ENCODE results near the gene DNM2.

- no peak for TF ChIP-seq CTCF (IDR thresholded peaks at IDR 0.05; ENCODE audit: insufficient read depth, low read length)
- TF ChIP-seq POLR2AphosphoS5 (IDR thresholded peaks at IDR 0.05; ENCODE audit: low read depth), result no peak
- no peak for TF ChIP-seq SPI1 (IDR thresholded peaks at IDR 0.05; ENCODE audit: borderline replicate concordance, low read depth)
- no peak for TF ChIP-seq GABPA (IDR thresholded peaks at IDR 0.05; ENCODE audit: low read depth)
- no peak for TF ChIP-seq REST (IDR thresholded peaks at IDR 0.05; ENCODE audit: insufficient replicate concordance, low read depth)
Measured at GRCh38 chr19:10852941-10853340, 135.1 kb downstream of the DNM2 start.
